Measurements from ENCODE around the gene LYSMD1.
"Not testable (repeated sequence)": the region's sequence is repeated elsewhere in the genome, so short reads cannot be mapped to it uniquely, and the experiment has no call there.

LYSMD1 gene

DNA sequence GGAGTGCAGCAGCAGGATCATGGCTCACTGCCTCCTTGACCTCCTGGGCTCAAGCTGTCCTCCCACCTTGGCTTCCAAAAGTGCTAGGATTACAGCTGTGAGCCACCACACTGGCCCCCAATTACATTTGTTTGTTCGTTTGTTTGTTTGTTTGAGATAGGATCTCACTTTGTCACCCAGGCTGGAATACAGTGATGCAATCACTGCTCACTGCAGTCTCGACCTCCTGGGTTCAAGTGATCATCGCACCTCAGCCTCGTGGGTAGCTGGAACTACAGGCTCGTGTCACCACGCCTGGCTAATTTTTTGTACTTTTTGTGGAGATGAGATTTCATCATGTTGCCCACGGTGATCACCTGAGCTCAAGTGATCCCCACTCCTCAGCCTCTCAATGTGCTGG, 26.3 kb upstream of the LYSMD1 start:
- DNase-seq (ENCODE audit: insufficient read length, low spot score), result no peak
- no peak for TF ChIP-seq POLR2A (IDR thresholded peaks at IDR 0.05; ENCODE audit: low read depth, low read length)
- no peak for FAIRE-seq

DNA sequence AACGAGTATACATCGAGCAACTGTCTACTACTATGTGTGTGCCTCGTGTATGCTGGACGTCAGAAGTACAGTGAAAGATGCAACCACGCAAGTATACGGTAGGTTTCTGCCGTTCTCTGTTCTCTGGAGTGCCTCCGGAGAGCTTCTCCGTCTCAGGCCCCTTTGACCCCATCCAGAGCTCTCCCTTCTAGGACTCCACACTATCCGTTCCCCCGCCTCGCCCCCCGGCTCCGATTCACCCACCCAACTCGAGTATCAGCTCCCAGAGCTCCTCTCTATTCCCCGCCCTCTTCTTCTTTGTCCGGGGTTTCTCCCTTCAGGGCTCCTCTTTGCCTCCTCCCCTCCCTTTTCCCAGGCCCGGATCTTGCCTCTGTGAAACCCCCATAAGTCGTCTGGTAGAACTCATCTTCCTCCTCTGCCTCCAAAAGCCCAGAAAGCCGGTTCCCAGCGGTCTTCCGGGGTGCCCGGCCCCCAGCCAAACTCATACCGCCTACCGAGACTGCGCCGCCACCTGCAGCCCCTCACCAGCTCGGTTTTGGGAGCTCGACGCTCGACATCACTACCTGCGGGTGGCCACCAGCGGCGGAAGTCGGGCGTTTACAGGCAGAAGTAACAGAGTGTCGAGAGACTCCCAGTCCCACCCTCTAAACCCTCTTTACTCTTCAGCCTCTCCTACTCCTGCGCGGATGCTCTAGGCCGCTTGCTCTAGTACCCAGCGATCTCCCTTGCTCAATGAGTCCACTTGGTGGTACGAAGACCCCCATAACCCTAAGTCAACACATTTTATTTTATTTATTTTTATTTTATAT, 24.1 kb upstream of the LYSMD1 start, which contains the start of gene VPS72:
Gene VPS72 (minus strand): TSS at position 561 of the 809 bp plus-strand sequence. CDS start 76 bp downstream, at position 485.
- FAIRE-seq (no peak), DNase-seq (ENCODE audit: insufficient read length, low spot score) (peak; percentile 89)
- no peak; the same call in none of the 2 replicates for TF ChIP-seq POLR2A (IDR thresholded peaks at IDR 0.05; ENCODE audit: low read depth, low read length)

DNA sequence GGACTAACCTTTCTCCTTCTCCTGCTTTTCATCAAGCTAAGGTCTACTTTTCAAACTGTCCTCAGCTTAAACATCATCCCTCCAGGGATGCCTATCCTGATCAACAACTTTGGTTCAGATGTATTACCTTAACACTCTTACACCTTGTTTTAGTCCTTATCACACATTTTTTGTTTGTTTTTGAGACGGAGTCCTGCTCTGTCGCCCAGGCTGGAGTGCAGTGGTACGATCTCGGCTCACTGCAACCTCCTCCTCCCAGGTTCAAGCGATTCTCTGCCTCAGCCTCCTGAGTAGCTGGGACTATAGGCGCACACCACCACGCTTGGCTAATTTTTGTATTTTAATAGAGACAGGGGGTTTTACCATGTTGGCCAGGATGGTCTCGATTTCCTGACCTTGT, 23.0 kb upstream of the LYSMD1 start:
- not testable (repeated sequence) for DNase-seq (ENCODE audit: insufficient read length, low spot score); FAIRE-seq

DNA sequence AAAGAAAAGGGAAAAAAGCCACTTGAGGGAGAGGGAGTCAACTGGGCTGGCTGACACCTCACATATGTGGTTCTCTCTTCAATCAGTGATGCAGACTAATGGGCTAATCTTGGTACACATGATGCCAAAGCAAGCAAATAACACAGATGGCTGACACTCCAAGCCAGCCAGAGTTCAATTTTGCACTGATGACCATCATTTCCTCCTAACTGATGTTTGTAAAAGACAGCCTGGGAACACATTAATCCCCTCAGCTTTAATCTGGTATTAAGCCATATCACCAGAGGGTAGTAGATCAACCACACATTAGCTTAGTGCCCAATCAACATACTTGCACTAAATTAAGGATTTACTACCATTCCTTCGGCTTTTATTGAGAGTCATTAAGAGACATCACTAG, 21.5 kb upstream of the LYSMD1 start:
- FAIRE-seq (no peak), DNase-seq (ENCODE audit: insufficient read length, low spot score) (no peak)
- no peak for TF ChIP-seq POLR2A (IDR thresholded peaks at IDR 0.05; ENCODE audit: low read depth, low read length)

DNA sequence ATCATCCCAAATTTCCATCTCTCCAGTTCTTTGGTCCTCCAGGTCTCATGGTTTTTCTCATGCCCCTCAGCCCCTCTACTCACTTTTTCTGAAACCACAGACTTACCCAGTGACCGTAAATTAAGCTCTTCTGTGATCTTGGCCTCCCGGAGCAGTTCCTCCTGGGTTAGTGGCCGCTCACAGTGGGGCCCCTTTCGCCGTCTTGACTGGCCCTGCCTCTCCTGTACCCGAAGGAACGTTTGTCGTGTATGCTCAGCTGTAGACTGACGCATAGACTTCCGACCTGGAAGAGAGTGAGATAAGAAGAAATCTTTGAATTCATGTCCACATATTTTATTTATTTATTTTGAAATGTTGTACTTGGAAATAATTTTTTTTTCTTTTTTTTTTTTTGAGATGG, 18.5 kb upstream of the LYSMD1 start:
- TF ChIP-seq POLR2A (IDR thresholded peaks at IDR 0.05; ENCODE audit: low read depth, low read length), result no peak
- DNase-seq (ENCODE audit: insufficient read length, low spot score), result no peak
- FAIRE-seq, result no peak

DNA sequence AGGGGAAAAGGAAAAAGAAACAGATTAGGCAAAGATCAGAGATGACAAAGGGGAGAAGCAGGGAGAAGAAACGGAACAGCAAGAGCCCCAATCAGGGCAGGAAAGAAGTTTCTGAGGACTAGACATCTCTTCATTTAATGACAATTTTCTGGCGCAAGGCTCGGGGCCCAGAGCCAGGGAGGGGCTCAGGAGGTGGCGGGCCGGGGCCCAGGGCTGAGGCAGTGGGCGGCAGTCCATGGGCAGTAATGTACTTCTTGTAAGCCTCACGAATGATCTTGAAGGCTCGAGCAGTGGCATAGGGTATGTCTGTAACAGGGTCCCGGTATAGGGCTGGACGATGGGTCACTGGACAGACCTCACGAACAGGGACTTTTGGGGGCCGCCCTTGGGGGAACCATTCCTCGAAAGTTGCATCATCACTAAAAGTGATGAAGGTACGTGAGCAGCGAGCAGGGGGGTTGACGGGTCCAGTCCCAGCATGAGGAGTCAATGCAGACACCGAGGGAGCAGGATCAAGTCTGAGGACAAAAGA, 10.9 kb upstream of the LYSMD1 start:
- no peak for TF ChIP-seq POLR2A (IDR thresholded peaks at IDR 0.05; ENCODE audit: low read depth, low read length)
- FAIRE-seq (no peak), DNase-seq (ENCODE audit: insufficient read length, low spot score) (no peak)

DNA sequence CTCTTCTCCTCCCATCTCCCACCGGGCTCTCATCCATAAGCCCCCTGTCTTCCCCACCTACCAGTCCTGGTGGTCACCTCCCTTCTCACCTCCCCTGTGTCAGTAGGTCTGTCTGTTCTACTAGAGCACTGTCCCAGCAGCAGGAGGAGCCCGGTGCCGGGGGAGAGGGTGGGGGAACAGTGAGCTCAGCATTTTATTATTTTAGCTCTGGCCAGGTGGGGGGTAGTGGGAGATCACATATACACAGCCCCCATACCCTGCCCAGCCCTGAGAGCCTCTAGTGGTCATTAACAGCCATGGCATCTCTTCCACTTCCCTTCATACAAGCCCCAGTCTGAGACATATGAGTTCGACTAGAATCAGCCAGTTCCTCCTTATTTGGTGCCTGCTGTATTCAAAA, 10.2 kb upstream of the LYSMD1 start, which contains the start of gene TMOD4:
Gene TMOD4 (minus strand): TSS at position 119 of the 400 bp plus-strand sequence. CDS start 1,106 bp downstream, outside the sequence.
- DNase-seq (ENCODE audit: insufficient read length, low spot score), result no peak
- FAIRE-seq, result no peak
- no peak for TF ChIP-seq POLR2A (IDR thresholded peaks at IDR 0.05; ENCODE audit: low read depth, low read length)

DNA sequence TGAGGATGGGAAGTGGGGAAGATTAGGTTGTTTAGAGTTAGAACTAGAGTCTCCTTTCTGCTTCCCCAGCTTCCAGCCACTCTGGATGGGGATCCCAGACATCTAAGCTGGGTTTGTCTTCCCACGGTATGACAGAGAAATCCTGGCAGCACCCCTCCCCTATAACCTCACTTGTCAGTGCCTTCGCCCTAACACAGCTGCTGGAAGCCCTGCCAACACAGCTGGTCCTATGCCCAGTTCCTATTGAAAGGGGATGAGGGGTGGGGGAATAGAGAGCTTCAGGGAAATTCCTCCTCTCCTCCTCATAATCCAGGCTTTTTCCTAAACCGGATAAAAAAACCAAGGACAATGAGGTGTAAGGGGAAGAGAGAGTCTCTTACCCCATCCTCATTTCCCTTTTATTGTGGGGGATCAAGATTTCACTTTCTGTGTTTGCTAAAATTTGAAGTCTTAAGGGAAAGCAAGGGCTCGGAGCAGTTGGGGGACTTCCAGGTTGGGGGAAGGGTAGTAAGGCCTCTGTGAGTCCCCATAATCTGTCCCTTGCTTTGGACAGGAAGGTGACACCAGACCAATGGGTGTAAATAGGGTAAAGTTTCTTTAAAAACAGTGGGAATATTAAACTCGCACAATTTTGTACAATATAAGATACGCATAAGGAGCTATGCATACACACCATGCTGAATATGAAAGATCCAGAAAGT, 9.5 kb upstream of the LYSMD1 start:
- DNase-seq (ENCODE audit: insufficient read length, low spot score), result no peak
- FAIRE-seq, result no peak
- TF ChIP-seq POLR2A (IDR thresholded peaks at IDR 0.05; ENCODE audit: low read depth, low read length), result no peak

DNA sequence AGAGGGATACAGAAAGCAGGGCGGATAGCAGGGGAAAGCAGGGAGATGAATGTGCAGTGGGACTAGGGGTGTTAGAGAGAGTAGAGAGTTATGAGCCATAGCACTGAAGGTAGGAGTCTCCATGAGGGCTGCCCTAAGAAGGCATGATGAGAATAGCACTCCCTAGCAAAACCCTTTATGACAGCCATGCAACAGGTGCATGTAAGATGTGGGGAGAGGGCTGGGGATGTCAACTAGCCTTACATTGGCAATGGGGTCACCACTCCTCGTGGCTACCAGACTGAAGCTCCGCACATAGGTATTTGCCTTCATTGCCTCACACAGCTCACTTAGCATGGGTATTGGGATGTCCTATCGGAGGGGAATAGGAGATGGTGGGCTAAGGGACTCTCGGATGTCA, 5.5 kb upstream of the LYSMD1 start:
- no peak for DNase-seq (ENCODE audit: insufficient read length, low spot score)
- no peak for TF ChIP-seq POLR2A (IDR thresholded peaks at IDR 0.05; ENCODE audit: low read depth, low read length)
- FAIRE-seq, result no peak

DNA sequence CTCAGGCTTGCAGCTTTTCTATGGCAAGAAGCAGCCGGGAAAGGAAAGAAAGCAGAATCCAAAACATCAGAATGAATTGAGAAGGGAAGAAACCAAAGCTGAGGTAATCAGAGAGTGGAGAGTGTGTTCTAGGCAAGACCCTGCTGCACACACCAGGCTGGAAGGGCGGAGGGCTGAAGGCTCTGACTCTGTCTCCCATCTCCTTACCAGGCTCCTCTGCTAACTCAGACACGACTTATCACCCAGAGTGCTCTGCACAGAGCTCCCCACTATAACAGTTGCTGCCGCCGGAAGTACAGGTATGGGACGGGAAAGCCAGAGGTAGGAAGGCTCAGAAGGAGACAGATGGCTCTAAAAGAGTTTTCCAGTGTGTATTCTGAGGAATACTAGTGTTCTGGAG, 1.4 kb upstream of the LYSMD1 start:
- TF ChIP-seq POLR2A (IDR thresholded peaks at IDR 0.05; ENCODE audit: low read depth, low read length), result no peak
- DNase-seq (ENCODE audit: insufficient read length, low spot score) (no peak), FAIRE-seq (no peak)

DNA sequence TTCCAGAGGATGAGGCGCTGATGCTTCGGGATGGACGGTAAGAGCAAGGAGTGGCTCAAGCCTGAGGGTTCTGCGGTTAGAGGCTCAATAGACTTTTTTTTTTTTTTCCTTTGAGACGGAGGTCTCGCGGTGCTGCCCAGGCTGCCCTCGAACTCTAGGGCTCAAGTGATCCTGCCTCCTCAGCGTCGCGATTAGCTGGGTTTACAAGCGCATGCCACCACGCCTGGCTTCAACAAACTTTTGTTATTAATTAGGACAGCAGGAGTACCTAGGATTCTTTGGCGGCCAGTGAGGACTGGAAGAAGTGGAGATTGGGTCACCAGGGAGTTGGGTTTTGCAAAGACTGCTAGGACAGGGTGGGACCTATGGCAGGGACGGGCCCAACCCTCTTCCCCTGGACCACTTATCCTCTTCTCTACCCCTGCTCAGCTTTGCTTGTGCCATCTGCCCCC, 829 bp upstream of the LYSMD1 start:
- FAIRE-seq (no peak), DNase-seq (ENCODE audit: insufficient read length, low spot score) (peak; percentile 78)

DNA sequence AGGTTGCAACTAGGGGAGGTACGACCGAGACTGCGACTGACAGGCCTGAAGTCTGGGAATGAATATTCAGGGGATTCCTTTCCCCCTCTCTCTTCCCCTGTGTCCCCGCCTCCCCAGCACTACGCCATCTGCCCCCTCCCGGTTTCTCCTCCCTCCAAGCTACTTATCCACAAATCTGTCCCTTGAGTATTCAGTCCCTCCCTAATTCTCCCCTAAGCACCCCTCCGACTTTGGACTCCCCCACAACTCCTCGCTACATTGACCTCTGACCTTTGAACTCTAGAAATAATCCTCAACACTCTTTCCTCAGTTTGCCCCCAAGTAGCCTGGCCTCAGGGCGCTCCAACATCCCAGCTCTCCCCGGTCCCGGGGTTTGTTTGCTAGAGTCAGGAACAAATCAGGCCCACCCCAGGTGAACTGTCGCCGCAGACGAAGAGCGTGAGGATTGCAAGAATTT, 393 bp downstream of the LYSMD1 start:
- FAIRE-seq (no peak), DNase-seq (ENCODE audit: insufficient read length, low spot score) (peak; percentile 59)
- no peak; the same call in 1 of the 2 replicates for TF ChIP-seq POLR2A (IDR thresholded peaks at IDR 0.05; ENCODE audit: low read depth, low read length)

More for the DNA sequence above, 829 bp upstream of the LYSMD1 start:
- TF ChIP-seq POLR2A (IDR thresholded peaks at IDR 0.05; ENCODE audit: low read depth, low read length), result no peak

DNA sequence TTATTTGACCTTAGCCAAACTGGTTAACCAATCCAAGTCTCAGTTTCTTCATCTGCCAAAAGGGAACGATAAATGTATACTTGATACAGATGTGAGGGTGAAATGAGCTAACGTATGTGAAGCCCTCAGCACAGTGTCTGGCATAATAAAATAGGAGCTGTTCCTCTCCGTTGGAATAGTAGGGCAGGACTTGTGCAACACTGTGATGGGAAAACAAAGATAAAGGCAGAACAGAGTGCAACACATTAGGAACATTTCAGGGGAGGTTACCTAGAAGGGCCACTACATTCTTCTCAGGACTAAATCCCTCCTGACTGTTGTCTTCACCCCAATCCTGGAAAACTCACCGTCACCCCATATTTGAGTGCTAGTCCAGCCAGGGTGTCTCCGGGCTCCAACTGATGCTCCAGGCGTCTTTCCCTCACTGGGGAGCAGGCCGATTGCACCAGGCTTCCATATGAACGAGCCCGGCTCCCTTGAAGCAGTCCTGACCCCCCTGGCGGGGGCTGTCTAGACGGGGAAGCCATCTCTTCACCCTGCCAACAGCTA, 896 bp downstream of the LYSMD1 start:
- TF ChIP-seq POLR2A (IDR thresholded peaks at IDR 0.05; ENCODE audit: low read depth, low read length), result no peak
- no peak for DNase-seq (ENCODE audit: insufficient read length, low spot score)
- FAIRE-seq, result no peak

DNA sequence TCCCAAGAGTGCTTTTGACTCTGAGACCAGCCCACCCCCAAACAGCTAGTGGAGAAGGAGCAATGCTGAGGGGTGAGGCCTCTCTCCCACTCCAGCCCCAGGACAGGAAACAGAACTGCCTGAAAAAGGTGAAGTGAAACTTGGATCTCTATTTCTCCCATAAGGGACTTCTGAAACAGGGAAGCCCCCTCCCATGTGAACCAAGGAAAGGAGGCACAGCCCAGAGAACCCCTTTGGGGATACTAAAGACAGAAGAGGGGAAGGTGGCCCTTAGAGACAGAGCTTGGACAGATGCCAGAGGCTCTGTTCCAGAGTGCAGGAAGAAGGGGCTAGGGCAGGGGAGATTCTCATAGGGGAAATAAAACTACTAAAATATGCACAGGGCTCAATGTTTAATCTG, 6.3 kb downstream of the LYSMD1 start:
- FAIRE-seq, result no peak
- no peak for DNase-seq (ENCODE audit: insufficient read length, low spot score)
- no peak for TF ChIP-seq POLR2A (IDR thresholded peaks at IDR 0.05; ENCODE audit: low read depth, low read length)
